HG02763 (cell line): ENCODE results near the gene RBM10.
"Not testable (repeated sequence)": the region's sequence is repeated elsewhere in the genome, so short reads cannot be mapped to it uniquely, and the experiment has no call there.

Experiments
- ATAC-seq: cut with Tn5 transposase; IDR thresholded peaks from one replicate; pipeline ENCODE4 v1.9.1; 2021; ENCODE audit warnings: mild to moderate bottlenecking, moderate library complexity; ENCODE audit not compliant: unreplicated experiment

The RBM10 gene, protein sequence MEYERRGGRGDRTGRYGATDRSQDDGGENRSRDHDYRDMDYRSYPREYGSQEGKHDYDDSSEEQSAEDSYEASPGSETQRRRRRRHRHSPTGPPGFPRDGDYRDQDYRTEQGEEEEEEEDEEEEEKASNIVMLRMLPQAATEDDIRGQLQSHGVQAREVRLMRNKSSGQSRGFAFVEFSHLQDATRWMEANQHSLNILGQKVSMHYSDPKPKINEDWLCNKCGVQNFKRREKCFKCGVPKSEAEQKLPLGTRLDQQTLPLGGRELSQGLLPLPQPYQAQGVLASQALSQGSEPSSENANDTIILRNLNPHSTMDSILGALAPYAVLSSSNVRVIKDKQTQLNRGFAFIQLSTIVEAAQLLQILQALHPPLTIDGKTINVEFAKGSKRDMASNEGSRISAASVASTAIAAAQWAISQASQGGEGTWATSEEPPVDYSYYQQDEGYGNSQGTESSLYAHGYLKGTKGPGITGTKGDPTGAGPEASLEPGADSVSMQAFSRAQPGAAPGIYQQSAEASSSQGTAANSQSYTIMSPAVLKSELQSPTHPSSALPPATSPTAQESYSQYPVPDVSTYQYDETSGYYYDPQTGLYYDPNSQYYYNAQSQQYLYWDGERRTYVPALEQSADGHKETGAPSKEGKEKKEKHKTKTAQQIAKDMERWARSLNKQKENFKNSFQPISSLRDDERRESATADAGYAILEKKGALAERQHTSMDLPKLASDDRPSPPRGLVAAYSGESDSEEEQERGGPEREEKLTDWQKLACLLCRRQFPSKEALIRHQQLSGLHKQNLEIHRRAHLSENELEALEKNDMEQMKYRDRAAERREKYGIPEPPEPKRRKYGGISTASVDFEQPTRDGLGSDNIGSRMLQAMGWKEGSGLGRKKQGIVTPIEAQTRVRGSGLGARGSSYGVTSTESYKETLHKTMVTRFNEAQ

DNA sequence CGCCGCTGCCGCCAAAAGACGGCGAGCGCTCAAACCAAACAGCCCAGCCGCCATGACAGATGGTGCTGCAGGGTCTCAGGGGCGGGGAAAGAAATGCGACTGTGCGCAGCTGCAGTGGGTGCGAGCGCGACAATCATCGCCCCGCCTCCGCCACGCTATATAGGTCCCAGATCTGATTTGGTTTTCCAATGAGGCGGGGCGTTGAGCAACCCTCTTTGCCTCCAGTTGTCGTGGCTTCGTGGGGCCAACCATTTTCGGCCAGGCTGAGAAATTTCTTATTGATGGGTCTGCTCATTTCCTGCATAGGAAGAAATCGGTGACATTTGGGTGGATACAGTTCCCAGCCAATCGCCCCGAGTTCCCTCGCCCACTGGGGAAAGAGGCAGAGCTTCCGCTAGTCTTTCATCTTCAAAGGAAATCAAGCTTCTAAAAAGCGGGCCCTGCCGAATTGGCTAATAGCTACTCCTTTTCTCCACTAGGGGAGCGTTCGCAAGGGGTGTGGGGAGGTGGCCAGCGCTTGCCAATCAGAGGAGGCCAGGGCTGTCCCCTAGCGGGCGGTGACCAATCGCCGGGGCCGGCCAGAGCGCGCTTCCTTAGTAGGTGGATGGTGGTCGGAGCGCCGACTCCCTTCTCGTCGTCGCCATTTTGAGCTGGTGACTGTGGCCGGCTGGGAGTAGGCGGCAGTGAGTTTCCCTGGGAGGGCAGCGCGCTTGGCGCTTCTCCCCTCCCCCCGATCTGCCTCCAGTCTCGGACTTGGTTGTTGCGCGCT lies at the start of gene RBM10, which contains the start of gene NDUFB11:
Gene RBM10 (plus strand): TSS at position 596 of the 769 bp plus-strand sequence. CDS start 2,261 bp downstream, outside the sequence.
Gene NDUFB11 (minus strand): TSS at position 77 of the 769 bp plus-strand sequence. CDS start 23 bp downstream, at position 54.
- ATAC-seq: peak; percentile 82

DNA sequence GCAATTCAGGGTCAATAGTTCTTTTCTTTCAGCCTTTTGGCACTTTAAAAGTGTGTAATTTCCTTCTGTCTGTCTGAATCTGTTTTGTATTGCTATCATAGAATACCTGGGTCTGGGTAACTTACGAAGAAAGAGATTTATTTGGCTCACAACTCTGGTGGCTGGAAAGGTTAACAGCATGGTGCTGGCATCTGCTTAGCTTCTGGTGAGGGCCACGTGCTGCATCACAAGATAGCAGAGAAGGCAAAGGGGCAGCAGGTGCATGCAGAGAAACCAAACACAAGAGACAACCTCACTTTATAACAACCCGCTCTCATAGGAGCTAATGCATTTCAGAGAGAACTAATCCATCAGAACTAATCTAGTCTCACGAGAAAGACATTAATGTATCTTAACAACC lies 48.0 kb upstream of the RBM10 start:
- no peak for ATAC-seq

DNA sequence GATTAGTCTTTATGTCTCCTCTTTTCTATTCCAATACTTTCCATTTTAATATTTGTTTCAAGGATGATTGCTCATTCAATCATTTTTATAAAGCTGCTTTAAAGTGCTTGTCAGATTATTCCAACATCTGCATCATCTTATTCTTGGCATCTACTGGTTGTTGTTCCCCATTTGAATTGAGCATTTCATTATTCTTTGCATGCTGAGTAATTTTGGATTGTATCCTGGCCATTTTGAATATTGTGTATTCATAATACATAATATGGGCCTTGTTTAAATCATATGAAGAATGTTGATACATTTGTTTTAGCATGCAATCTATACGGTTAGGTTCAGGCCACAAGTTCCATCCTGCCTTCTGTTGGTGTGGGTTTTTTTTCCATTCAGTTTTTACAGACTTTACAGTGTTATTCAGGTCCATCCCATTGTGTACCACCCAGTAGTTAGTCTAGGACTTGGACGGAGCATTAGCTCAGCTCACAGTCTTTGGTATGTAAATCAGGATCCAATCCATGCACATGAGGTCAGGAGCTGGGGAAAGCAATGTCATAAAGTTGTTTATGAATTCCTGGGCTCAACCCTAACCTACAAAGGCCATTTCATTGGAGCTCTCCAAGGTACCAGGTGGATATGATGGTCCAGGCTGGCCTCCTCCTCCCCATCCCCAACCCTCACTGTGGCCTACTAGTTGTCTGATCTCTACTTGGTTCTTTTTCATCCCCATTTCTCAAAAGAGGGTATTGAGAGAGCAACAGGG lies 46.5 kb upstream of the RBM10 start:
- ATAC-seq: no peak

- ATAC-seq: no peak
These were observed 43.8 kb upstream of the RBM10 start for GRCh38 chrX:47101206-47101605.

DNA sequence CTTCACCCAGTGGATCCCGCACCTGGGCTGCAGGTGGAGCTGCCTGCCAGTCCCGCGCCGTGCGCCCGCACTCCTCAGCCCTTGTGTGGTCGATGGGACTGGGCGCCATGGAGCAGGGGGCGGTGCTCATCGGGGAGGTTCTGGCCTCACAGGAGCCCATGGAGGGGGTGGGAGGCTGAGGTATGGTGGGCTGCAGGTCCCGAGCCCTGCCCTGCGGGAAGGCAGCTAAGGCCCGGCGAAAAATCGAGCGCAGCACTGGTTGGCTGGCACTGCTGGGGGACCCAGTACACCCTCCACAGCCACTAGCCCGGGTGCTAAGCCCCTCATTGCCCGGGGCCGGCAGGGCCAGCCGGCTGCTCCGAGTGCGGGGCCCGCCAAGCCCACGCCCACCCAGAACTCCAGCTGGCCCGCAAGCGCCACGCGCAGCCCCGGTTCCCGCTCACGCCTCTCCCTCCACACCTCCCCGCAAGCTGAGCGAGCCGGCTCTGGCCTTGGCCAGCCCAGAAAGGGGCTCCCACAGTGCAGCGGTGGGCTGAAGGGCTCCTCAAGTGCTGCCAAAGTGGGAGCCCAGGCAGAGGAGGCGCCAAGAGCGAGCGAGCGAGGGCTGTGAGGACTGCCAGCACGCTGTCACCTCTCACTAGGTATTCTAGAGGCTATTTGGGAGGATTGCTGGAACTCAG lies 33.9 kb upstream of the RBM10 start:
- not testable (repeated sequence) for ATAC-seq

GRCh38 chrX:47112316-47112954 lies 32.6 kb upstream of the RBM10 start:
- no peak for ATAC-seq

DNA sequence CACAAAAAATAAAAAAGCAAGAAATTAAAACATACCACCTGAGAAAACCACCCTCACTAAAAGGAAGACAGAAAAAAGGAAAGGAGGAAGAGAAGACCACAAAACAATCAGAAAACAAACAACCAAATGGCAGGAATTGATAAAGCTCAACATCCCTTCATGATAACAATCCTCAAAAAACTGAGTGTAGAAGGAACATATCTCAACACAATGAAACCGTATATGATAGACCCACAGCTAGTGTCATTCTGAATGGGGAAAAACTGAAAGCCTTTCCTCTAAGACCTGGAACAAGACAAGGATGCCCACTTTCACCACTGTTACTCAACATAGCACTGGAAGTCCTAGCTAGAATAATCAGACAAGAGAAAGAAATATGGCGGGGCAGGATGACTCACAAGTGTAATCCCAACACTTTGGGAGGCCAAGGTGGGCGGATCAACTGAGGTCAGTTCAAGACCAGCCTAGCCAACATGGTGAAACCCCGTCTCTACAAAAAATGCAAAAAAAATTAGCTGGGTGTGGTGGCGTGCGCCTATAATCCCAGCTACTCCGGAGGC lies 28.4 kb upstream of the RBM10 start:
- not testable (repeated sequence) for ATAC-seq

DNA sequence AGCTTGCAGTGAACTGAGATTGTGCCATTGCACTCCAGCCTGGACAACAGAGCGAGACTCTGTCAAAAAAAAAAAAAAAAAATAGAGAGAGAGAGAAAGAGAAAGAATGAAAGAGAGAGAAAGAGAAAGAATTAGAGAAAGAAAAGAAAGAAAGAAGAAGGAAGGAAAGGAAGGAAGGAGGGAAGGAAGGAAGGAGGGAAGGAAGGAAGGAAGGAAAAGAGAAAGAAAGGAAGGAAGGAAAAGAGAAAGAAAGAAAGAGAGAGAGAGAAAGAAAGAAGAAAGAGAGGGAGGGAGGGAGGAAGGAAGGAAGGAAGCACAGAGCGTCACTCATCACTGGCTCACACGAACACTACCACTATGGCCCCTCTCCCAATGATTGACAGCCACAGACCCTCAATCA lies 20.6 kb upstream of the RBM10 start:
- ATAC-seq: not testable (repeated sequence)

DNA sequence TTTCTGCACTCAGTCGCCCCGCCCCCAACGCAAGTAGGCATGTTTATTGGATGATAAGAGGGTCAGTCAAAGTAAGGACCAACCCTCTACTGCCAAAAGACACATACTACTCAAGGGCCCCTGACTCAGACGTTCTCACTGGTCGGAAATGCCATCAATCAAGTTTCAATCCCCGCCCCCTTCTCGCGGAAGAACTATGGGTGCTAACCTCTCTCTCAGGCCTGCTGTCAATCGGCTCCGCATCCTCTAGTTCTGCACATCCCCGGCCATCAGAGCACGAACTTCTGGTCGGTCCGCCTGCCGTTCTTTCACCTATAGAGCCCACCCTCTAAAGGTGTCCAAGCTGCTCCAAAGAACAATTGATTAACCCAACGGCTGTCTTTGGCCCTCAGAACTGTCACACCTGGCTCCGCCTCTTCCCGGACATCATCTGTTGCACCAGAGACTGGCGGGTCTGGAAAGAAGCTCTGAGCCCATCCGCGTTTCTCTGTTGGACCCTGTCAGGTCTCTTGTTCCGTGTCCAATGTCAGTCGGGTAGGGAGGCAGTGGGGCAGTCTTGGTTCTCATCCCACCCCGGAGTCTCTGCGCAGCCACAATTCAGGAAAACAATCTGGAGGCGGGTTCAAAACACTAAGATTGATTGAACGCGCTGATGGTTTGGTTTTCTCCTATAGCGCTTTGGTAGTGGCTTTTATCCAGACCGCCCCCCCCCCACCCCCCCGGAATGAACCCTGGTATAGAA lies 15.7 kb upstream of the RBM10 start:
- peak; percentile 95 for ATAC-seq

DNA sequence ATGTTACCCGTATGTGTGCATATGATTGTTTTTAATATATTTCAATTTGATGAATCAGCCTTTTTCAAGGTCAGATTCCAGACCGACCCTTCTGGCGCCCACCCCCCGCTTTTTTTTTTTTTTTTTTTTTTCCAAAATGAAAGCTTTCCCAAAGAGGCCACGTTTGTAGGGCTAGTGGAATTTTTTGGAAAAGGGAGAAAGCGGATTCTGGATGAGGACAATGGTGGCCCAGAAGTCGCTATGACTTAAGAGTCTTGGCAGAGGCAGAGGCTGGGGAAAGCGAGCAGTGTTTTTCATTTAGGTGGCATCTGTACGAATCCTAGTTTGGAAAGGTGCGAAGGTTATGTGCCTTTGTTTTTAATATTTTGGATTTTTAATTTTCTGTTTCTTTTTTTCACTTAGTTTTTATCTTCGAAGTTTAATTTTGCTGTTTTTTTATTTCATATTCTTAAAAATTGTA lies 15.1 kb upstream of the RBM10 start:
- ATAC-seq: no peak

GRCh38 chrX:47133493-47133892 lies 11.5 kb upstream of the RBM10 start:
- ATAC-seq: no peak

GRCh38 chrX:47135650-47136049 lies 9.4 kb upstream of the RBM10 start:
- not testable (repeated sequence) for ATAC-seq

DNA sequence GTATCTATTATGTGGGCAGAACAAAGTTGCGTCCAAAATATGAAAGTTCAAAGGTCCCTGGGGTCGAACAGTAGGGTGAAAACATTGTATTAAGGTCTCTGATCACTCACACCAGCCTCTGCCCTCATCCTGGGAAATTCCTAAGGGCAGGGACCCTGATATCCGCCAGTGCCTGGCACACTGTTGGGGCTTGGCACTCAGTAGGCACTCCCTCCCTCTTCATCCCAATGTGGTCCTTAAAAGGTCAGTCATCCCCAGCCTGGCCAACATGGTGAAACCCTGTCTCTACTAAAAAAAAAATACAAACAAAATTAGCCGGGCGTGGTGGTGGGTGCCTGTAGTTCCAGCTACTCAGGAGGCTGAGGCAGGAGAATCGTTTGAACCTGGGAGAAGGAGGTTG lies 6.8 kb upstream of the RBM10 start:
- ATAC-seq: no peak

DNA sequence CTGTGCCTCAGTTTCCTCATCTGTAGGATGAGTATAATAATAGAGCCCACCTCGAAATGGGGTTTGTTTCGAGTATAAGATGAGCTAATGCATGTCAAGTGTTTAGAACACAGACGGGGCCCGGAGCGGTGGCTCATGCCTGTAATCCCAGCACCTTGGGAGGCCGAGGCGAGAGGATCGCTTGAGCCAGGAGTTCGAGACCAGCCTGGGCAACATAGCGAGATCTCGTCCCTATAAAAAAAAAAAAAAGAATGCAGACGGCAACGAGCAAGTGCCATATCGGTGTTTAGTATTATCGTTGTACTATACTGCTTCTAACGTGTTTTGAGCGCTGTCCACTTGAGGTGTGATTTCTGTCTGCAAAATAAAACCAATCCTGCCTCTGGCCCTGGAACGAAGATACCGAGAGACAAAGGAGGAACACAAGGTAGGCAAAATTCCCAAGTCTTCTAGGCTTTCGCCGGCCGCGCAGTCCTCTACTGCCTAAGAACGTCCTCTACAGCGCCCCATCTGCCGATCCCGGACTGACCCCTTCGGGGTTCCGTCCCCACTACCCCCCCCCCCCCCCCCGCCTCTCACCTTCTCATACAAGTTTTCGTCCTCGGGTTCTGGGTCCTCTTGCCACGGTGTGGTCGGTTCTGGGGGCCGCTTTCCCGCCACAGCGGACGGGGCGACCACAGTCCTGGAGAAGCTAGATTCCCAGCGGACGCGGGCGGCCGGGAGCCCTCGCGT lies 961 bp upstream of the RBM10 start:
- peak; percentile 17 for ATAC-seq

DNA sequence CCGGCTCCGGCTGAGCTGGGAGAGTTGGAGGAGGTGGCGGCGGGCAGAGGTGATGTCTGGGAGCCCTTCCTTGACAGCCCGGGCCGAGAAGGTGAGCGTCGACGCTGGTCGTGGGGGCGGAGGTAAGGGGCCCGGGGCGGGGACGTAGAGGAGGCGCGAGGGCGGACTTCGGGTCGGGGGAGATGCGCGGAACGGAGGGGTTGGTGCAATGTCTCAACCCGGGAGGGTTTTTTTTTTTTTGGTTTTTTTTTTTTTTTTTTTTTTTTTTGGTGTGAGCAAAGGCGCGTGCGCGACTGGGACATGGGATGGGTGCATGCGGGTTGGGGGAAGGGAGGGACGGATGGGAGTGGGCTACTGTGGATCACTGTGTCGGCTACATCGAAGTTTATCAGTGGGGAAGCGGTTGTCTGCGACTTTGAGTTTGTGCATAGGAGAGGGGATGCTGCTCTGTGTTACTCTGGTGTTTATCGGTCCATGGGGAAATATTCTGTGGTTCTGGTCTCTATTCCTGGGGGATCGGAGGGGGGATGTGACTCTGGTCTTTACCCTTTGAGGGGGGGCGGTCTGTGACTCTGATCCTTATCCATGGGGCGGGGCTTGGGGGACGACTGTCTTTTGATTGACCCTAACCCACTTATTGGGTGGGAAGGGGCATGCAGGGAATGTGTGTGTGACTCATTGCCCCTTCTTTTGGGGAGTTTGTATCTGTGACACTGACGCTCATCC lies 537 bp downstream of the RBM10 start:
- peak; percentile 18 for ATAC-seq

- ATAC-seq: no peak
These were observed 1.3 kb downstream of the RBM10 start for GRCh38 chrX:47146121-47146935.
